ENCODE results near the gene DVL2.

DNA sequence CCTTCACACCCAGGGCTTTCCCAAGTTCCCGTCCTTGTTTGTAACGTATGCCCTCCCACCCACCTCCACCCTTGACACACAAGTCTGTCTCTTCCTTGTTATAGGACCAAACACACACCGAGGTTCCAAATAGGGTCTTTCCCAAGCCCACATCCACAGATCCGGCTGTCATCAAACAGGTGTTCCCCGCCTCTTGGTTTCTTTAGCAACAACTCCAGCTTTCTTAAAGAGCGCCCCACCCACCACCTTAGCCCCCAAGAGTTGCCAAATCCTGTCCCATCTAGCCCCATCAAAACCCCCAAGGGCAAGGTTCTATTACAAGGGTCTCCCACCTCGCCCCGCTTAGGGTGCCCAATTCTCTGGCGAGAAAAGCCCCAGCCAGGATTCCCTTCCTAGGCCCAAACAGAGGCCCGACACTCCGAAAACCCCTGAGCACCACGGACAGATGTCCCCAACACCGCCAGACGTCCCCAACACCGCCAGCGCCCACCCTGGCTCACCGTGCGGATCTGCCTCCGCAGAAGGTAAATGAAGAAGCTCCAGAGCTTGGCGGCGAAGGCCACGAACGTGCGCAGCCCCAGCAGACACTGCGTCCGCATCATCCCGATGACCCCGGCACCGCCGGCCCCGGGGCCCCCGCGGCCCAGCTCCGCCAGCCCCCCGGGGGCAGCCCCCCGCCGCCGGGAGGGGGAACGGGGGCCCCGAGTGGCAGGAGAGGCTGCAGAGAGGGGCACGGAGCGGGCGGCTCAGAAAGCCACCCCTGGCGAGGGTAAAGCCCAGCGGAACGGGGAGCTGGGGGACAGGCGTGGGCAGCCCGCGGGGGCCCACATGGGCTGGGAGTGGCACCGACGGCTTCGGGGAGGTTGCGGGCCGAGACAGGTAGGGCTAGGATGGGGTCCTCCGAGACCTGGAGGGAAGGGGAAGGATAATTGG, 16.6 kb upstream of the DVL2 start:
- TF ChIP-seq, protein P1, sequence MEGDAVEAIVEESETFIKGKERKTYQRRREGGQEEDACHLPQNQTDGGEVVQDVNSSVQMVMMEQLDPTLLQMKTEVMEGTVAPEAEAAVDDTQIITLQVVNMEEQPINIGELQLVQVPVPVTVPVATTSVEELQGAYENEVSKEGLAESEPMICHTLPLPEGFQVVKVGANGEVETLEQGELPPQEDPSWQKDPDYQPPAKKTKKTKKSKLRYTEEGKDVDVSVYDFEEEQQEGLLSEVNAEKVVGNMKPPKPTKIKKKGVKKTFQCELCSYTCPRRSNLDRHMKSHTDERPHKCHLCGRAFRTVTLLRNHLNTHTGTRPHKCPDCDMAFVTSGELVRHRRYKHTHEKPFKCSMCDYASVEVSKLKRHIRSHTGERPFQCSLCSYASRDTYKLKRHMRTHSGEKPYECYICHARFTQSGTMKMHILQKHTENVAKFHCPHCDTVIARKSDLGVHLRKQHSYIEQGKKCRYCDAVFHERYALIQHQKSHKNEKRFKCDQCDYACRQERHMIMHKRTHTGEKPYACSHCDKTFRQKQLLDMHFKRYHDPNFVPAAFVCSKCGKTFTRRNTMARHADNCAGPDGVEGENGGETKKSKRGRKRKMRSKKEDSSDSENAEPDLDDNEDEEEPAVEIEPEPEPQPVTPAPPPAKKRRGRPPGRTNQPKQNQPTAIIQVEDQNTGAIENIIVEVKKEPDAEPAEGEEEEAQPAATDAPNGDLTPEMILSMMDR (IDR thresholded peaks at IDR 0.05): no peak
- TF ChIP-seq POLR2A (IDR thresholded peaks at IDR 0.05): no peak

Data from lower leg skin (tissue), 3 donors.